ENCODE results near the gene UBR4.

DNA sequence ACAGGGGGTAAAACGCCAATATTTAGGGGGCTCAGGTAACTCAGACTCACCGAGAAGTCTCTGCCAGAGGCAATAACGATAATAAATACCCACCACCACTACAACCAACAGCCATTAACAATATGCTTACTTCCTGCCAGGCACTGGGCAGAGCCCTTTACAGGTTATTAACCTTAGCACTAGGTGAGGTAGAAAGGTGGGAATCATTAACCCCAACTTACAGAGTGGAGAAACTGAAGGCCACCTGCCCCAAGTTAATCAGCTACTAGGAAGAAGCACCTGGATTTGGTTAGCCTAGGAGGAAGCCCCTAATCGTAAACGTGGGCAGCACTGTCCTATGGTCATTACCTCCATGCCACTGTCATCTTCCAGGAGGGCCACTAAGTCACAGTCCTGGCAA, 110.0 kb downstream of the UBR4 start:
- TF ChIP-seq, protein P1, sequence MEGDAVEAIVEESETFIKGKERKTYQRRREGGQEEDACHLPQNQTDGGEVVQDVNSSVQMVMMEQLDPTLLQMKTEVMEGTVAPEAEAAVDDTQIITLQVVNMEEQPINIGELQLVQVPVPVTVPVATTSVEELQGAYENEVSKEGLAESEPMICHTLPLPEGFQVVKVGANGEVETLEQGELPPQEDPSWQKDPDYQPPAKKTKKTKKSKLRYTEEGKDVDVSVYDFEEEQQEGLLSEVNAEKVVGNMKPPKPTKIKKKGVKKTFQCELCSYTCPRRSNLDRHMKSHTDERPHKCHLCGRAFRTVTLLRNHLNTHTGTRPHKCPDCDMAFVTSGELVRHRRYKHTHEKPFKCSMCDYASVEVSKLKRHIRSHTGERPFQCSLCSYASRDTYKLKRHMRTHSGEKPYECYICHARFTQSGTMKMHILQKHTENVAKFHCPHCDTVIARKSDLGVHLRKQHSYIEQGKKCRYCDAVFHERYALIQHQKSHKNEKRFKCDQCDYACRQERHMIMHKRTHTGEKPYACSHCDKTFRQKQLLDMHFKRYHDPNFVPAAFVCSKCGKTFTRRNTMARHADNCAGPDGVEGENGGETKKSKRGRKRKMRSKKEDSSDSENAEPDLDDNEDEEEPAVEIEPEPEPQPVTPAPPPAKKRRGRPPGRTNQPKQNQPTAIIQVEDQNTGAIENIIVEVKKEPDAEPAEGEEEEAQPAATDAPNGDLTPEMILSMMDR (IDR thresholded peaks at IDR 0.05; ENCODE audit: low read length), result no peak
- TF ChIP-seq EZH2 (optimal IDR thresholded peaks at IDR 0.05; ENCODE audit: low read depth, low read length) (no peak), EZH2phosphoT487 (IDR thresholded peaks at IDR 0.05; ENCODE audit: low read length) (no peak)
